ENCODE results near the gene STX11.

DNA sequence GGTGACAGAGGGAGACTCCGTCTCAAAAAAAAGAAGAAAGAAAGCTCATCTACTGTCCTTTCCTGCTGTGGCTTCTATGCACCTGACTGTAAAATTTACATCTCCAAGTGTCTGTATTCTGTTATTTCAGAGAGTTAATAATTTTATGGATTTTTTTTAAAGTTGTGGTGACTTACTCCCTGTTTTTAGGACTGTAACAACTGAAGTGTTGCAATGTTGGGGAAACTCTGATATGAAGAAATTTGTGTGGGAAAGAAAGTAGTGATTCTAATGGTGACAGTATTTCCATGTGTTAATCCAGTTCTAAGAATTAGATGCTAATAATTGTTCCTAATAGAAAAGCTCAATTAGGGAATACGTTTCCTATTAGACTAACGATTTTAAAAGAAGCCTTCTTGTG, 27.4 kb downstream of the STX11 start:
- TF ChIP-seq, protein P1, sequence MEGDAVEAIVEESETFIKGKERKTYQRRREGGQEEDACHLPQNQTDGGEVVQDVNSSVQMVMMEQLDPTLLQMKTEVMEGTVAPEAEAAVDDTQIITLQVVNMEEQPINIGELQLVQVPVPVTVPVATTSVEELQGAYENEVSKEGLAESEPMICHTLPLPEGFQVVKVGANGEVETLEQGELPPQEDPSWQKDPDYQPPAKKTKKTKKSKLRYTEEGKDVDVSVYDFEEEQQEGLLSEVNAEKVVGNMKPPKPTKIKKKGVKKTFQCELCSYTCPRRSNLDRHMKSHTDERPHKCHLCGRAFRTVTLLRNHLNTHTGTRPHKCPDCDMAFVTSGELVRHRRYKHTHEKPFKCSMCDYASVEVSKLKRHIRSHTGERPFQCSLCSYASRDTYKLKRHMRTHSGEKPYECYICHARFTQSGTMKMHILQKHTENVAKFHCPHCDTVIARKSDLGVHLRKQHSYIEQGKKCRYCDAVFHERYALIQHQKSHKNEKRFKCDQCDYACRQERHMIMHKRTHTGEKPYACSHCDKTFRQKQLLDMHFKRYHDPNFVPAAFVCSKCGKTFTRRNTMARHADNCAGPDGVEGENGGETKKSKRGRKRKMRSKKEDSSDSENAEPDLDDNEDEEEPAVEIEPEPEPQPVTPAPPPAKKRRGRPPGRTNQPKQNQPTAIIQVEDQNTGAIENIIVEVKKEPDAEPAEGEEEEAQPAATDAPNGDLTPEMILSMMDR (IDR thresholded peaks at IDR 0.05): no peak
- TF ChIP-seq POLR2A (IDR thresholded peaks at IDR 0.05) (no peak), EP300 (IDR thresholded peaks at IDR 0.05; ENCODE audit: low read depth) (no peak)
